Tibial artery (tissue), 4 donors: ENCODE results near the gene ADAM10.

Experiments
- DNase-seq, 2 donors: peaks; one replicate each; pipeline ENCODE4 v3.0.0-alpha.2; 2019
- H3K27ac ChIP-seq, 2 donors: fragments of 200-600 bp; sonication (generic) in 1 of 2; 1 replicate in 1 of 2; 2 replicates in 1 of 2; pipeline ENCODE4 v1.5.1; 2018 to 2019; ENCODE audit warnings: mild to moderate bottlenecking in 1 of 2
- H3K27me3 ChIP-seq, 2 donors: fragments of 200-600 bp; sonication (generic) in 1 of 2; one replicate each; pipeline versions ENCODE4 v1.5.1 to v1.6.0; 2016 to 2019
- H3K36me3 ChIP-seq, 3 donors: fragments of 200-600 bp; sonication (generic) in 2 of 3; one replicate each; pipeline ENCODE4 v1.5.1; 2016 to 2019; ENCODE audit warnings: mild to moderate bottlenecking in 2 of 3
- H3K4me1 ChIP-seq, 4 donors: fragments of 200-600 bp; sonication (generic) in 2 of 4; 1 replicate in 3 of 4; 2 replicates in 1 of 4; pipeline ENCODE4 v1.5.1; 2016 to 2019
- H3K4me3 ChIP-seq, 2 donors: fragments of 200-600 bp; sonication (generic) in 1 of 2; 1 replicate in 1 of 2; 2 replicates in 1 of 2; pipeline ENCODE4 v1.5.1; 2018 to 2019; ENCODE audit warnings: mild to moderate bottlenecking in 2 of 2
- H3K9me3 ChIP-seq, 3 donors: fragments of 200-600 bp; sonication (generic) in 1 of 3; one replicate each; pipeline ENCODE4 v1.5.1; 2016 to 2019
- CTCF ChIP-seq, 2 experiments: fragments of 200-600 bp in 1 of 2; fragments of 450-650 bp in 1 of 2; IDR thresholded peaks; one replicate each; pipeline ENCODE4 v1.5.1; 2017 to 2019; ENCODE audit warnings: antibody characterized with exemption in 2 of 2, mild to moderate bottlenecking in 1 of 2, moderate library complexity in 1 of 2
- intact Hi-C: fragments of 100-400 bp; cut with DNase I; formaldehyde crosslinking; loops from one replicate; pipeline ENCODE4 v1.15.0; 2023; ENCODE audit warnings: low total_unique reads

ADAM10 gene

GRCh38 chr15:58676766-58677165 is 72.7 kb downstream of the ADAM10 start:
- H3K27me3 ChIP-seq: no peaks in the 10 kb centered on the region
- intact Hi-C loops: no loop called here
- H3K27ac ChIP-seq: no peak overlapping the region
- peaks cover 0 to 12% (median 0%) of the 10 kb centered on the region in 3 donors for H3K36me3 ChIP-seq
- H3K9me3 ChIP-seq: no peaks in the 10 kb centered on the region
- no peak overlapping the region for H3K4me3 ChIP-seq
- no peak for TF ChIP-seq CTCF (IDR thresholded peaks at IDR 0.05)
- no peaks in the 10 kb centered on the region for H3K4me1 ChIP-seq
- no peak for DNase-seq

GRCh38 chr15:58671186-58671585 is 78.3 kb downstream of the ADAM10 start:
- intact Hi-C loops: no loop called here
- TF ChIP-seq CTCF (IDR thresholded peaks at IDR 0.05): no peak
- H3K4me3 ChIP-seq: no peak overlapping the region
- H3K9me3 ChIP-seq: no peaks in the 10 kb centered on the region
- H3K27me3 ChIP-seq: no peaks in the 10 kb centered on the region
- no peak for DNase-seq
- H3K4me1 ChIP-seq: no peaks in the 10 kb centered on the region
- no peak overlapping the region for H3K27ac ChIP-seq
- H3K36me3 ChIP-seq: peaks cover 0 to 2% (median 0%) of the 10 kb centered on the region in 3 donors

GRCh38 chr15:58669108-58669507 is 80.4 kb downstream of the ADAM10 start:
- no peaks in the 10 kb centered on the region for H3K27me3 ChIP-seq
- H3K9me3 ChIP-seq: no peaks in the 10 kb centered on the region
- DNase-seq: no peak
- TF ChIP-seq CTCF (IDR thresholded peaks at IDR 0.05): no peak
- H3K4me1 ChIP-seq: no peaks in the 10 kb centered on the region
- peaks cover 0 to 6% (median 0%) of the 10 kb centered on the region in 3 donors for H3K36me3 ChIP-seq
- intact Hi-C loops: no loop called here
- no peak overlapping the region for H3K27ac ChIP-seq
- H3K4me3 ChIP-seq: no peak overlapping the region

- no peak for DNase-seq
- Histone ChIP-seq H3K27ac (no peak overlapping the region), H3K4me1 (no peaks in the 10 kb centered on the region), H3K9me3 (no peaks in the 10 kb centered on the region), H3K36me3 (peaks cover 0 to 17% (median 5%) of the 10 kb centered on the region in 3 donors), H3K4me3 (no peak overlapping the region), H3K27me3 (no peaks in the 10 kb centered on the region)
- intact Hi-C loops: no loop called here
- no peak for TF ChIP-seq CTCF (IDR thresholded peaks at IDR 0.05)
Observed at GRCh38 chr15:58666957-58667356, 82.5 kb downstream of the ADAM10 start.

GRCh38 chr15:58665672-58666071 is 83.8 kb downstream of the ADAM10 start:
- Histone ChIP-seq H3K4me3 (no peak overlapping the region), H3K4me1 (no peaks in the 10 kb centered on the region), H3K27ac (no peak overlapping the region), H3K36me3 (peaks cover 0 to 22% (median 5%) of the 10 kb centered on the region in 3 donors), H3K27me3 (no peaks in the 10 kb centered on the region), H3K9me3 (no peaks in the 10 kb centered on the region)
- intact Hi-C loops: no loop called here
- DNase-seq: no peak
- TF ChIP-seq CTCF (IDR thresholded peaks at IDR 0.05): no peak

GRCh38 chr15:58650102-58650501 is 99.4 kb downstream of the ADAM10 start:
- no peak for TF ChIP-seq CTCF (IDR thresholded peaks at IDR 0.05)
- Histone ChIP-seq H3K4me1 (no peaks in the 10 kb centered on the region), H3K4me3 (no peak overlapping the region), H3K27ac (no peak overlapping the region), H3K9me3 (no peaks in the 10 kb centered on the region), H3K27me3 (no peaks in the 10 kb centered on the region), H3K36me3 (peaks cover 0 to 13% (median 4%) of the 10 kb centered on the region in 3 donors)
- DNase-seq: no peak
- intact Hi-C loops: no loop called here
